HFFc6 (cell line): ENCODE measurements around the gene WDR35. TPM values are rescaled to one million over a fixed set of nuclear protein-coding genes. Genes with fewer than 3 reads are reported as not detected.

Experiments used
- DNase-seq: peaks from one replicate; pipeline ENCODE4 v3.0.0-alpha.2; 2018
- H3K27ac Mint-ChIP-seq: 2 replicates; pipeline ENCODE4 v1.8.0; 2020; ENCODE audit warnings: mild to moderate bottlenecking, mixed read lengths
- H3K27me3 Mint-ChIP-seq: 2 replicates; pipeline ENCODE4 v1.8.0; 2021; ENCODE audit warnings: mild to moderate bottlenecking, moderate library complexity, mixed read lengths; ENCODE audit not compliant: insufficient read depth
- H3K36me3 Mint-ChIP-seq: 2 replicates; pipeline ENCODE4 v1.8.0; 2021; ENCODE audit warnings: low read depth, mixed read lengths
- H3K4me1 Mint-ChIP-seq: 2 replicates; pipeline ENCODE4 v1.8.0; 2020; ENCODE audit warnings: low read depth, mixed read lengths
- H3K4me3 Mint-ChIP-seq: 2 replicates; pipeline ENCODE4 v1.8.0; 2020; ENCODE audit warnings: mild to moderate bottlenecking, moderate library complexity, mixed read lengths
- H3K9me3 Mint-ChIP-seq: 2 replicates; pipeline ENCODE4 v1.8.0; 2020; ENCODE audit warnings: mild to moderate bottlenecking, mixed read lengths
- total RNA-seq, 6 experiments: library from RNA; stranded (reverse); fragmentation: NEBNext Ultra II Directional; extraction: Animal tissue kit (Norgen Biotek cat#: 25700); gene quantifications; 2 replicates in 1 of 6; 3 replicates in 5 of 6; pipeline ENCODE4 v1.2.3, GENCODE V29; 2021
- TF ChIP-seq, protein P1 (sequence below): fragments of 200-600 bp; sonication (generic); IDR thresholded peaks from 2 replicates; pipeline ENCODE4 v1.5.0; 2021; ENCODE audit warnings: antibody characterized with exemption, mild to moderate bottlenecking

The WDR35 gene
- total RNA-seq, 6 experiments from 2014 or later: 4.5 to 5.4 (median 5.2) TPM

DNA sequence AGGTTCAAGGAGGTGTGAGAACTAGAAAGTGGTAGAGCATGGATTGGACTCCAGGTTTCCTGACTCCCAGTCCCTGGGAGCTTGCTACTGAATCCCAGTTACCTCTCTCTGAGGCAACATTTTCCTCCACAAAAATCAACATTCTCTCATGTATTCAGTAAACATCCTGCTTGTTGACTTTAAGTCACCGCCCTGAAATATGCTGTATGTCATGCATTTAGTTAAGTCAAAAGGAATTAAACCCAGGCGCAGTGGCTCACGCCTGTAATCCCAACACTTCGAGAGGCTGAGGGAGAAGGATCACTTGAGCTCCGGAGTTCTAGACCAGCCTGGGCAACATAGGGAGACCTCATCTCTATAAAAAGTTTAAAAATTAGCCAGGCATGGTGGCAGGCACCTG, 18.8 kb upstream of the WDR35 start:
- Mint-ChIP-seq H3K27ac (no peak overlapping the region), H3K36me3 (no peaks in the 10 kb centered on the region)
- DNase-seq: no peak

DNA sequence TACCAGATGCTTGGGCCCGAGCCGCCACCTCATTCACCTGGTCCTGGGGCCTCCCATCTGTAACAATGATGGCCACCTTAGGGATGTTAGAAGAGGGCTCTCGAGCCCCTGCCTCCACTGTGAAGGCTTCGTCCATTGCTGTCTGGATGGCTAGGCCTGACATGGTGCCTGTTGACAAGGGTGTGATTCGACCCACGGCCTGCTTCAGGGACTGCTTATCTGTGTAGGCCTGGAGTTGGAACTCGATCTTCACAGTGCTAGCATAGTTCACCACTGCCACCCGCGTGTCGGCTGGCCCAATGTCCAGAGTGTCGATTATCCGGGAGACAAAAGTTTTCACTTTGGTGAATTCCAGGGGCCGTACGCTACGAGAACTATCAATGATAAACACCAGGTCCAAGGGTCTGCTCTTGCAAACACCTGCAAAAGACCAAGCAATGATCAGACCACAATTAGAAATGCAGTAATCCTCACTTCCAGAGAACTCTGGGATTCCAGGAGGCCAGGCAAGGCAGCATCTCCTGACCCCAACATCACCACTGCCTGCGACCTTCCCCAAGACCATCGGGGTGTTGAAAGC, 16.1 kb upstream of the WDR35 start:
- TF ChIP-seq, protein P1, sequence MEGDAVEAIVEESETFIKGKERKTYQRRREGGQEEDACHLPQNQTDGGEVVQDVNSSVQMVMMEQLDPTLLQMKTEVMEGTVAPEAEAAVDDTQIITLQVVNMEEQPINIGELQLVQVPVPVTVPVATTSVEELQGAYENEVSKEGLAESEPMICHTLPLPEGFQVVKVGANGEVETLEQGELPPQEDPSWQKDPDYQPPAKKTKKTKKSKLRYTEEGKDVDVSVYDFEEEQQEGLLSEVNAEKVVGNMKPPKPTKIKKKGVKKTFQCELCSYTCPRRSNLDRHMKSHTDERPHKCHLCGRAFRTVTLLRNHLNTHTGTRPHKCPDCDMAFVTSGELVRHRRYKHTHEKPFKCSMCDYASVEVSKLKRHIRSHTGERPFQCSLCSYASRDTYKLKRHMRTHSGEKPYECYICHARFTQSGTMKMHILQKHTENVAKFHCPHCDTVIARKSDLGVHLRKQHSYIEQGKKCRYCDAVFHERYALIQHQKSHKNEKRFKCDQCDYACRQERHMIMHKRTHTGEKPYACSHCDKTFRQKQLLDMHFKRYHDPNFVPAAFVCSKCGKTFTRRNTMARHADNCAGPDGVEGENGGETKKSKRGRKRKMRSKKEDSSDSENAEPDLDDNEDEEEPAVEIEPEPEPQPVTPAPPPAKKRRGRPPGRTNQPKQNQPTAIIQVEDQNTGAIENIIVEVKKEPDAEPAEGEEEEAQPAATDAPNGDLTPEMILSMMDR: no peak
- peaks cover 5% of the 10 kb centered on the region; the same call in 1 of the 2 replicates for H3K4me1 Mint-ChIP-seq
- no peaks in the 10 kb centered on the region for H3K36me3 Mint-ChIP-seq
- H3K9me3 Mint-ChIP-seq: no peaks in the 10 kb centered on the region
- H3K4me3 Mint-ChIP-seq: no peak overlapping the region
- no peak for DNase-seq
- peaks cover 12% of the 10 kb centered on the region for H3K27me3 Mint-ChIP-seq
- H3K27ac Mint-ChIP-seq: no peak overlapping the region

More for the DNA sequence above, 18.8 kb upstream of the WDR35 start:
- TF ChIP-seq, protein P1: no peak
- Mint-ChIP-seq H3K9me3 (no peaks in the 10 kb centered on the region), H3K27me3 (peaks cover 14% of the 10 kb centered on the region), H3K4me3 (no peak overlapping the region), H3K4me1 (peaks cover 6% of the 10 kb centered on the region)

GRCh38 chr2:20005067-20005627, 15.2 kb upstream of the WDR35 start:
- Mint-ChIP-seq H3K4me1 (peaks cover 13% of the 10 kb centered on the region; the same call in 1 of the 2 replicates), H3K27me3 (peaks cover 12% of the 10 kb centered on the region), H3K36me3 (no peaks in the 10 kb centered on the region), H3K9me3 (no peaks in the 10 kb centered on the region), H3K4me3 (no peak overlapping the region), H3K27ac (no peak overlapping the region)
- TF ChIP-seq, protein P1: no peak
- no peak for DNase-seq

GRCh38 chr2:20001361-20001863, 11.5 kb upstream of the WDR35 start:
- no peak overlapping the region for H3K4me3 Mint-ChIP-seq
- H3K27ac Mint-ChIP-seq: no peak overlapping the region
- TF ChIP-seq, protein P1: no peak
- no peaks in the 10 kb centered on the region for H3K9me3 Mint-ChIP-seq
- H3K4me1 Mint-ChIP-seq: peaks cover 14% of the 10 kb centered on the region; the same call in 1 of the 2 replicates
- no peak for DNase-seq
- H3K36me3 Mint-ChIP-seq: no peaks in the 10 kb centered on the region
- H3K27me3 Mint-ChIP-seq: peaks cover 11% of the 10 kb centered on the region

DNA sequence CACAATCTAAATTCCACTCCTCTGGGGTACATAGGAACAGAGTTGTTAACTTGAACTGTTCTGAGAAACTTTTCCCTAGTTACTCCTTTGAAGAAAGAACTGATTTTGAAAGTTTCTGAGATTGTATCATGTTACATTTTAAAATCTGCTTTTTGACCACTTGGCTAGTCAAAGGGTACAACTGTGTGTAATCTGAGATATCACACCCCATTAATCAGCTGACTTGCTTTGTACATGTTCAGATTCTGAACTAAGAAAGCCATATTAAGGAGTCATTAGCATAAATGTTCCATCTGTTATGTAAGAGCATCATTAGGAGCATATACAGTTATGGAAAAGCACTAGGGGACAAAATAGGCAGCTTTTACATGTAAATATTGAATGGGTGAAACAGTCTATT, 3.8 kb upstream of the WDR35 start:
- H3K27me3 Mint-ChIP-seq: peaks cover 10% of the 10 kb centered on the region
- no peaks in the 10 kb centered on the region for H3K36me3 Mint-ChIP-seq
- TF ChIP-seq, protein P1: no peak
- H3K27ac Mint-ChIP-seq: no peak overlapping the region
- H3K4me3 Mint-ChIP-seq: no peak overlapping the region
- H3K4me1 Mint-ChIP-seq: peaks cover 6% of the 10 kb centered on the region
- no peaks in the 10 kb centered on the region for H3K9me3 Mint-ChIP-seq
- DNase-seq: no peak
